ENCODE results near the gene RPL11. TPM values are rescaled to one million over a fixed set of nuclear protein-coding genes. Genes with fewer than 3 reads are reported as not detected.

Gene RPL11
- total RNA-seq, 1 donor from 2014 or later: 843 TPM

DNA sequence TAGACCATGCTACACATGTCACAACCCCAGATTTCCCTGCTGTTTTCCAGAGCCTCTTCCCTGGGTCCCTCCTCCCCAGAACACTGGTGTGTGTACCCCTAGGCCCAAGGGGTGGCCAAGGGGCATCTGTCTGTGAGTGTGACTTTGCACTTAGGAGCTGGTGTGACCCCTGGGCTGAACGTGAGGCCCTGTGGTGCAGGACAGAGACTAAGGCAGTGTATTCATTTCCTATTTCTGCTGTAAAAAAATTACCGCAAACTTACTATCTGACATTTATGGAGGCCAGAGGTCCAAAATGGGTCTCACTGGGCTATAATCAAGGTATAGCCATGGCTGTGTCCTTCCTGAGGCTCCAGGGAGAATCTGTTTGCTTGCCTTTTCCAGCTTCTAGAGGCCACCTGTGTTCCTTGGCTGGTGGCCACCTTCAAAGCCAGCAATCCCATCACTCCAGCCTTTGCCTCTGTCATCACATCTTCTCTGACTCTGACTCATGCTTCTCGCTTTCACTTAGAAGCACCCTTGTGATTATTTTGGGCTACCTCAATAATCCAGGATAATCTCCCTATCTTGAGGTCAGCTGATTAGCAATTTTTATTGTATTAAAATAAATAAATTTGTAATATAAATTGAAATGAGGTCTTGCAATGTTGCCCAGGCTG lies 27.7 kb downstream of the RPL11 start:
- DNase-seq (ENCODE audit: extremely low spot score, unreplicated experiment): no peak
- TF ChIP-seq, protein P1, sequence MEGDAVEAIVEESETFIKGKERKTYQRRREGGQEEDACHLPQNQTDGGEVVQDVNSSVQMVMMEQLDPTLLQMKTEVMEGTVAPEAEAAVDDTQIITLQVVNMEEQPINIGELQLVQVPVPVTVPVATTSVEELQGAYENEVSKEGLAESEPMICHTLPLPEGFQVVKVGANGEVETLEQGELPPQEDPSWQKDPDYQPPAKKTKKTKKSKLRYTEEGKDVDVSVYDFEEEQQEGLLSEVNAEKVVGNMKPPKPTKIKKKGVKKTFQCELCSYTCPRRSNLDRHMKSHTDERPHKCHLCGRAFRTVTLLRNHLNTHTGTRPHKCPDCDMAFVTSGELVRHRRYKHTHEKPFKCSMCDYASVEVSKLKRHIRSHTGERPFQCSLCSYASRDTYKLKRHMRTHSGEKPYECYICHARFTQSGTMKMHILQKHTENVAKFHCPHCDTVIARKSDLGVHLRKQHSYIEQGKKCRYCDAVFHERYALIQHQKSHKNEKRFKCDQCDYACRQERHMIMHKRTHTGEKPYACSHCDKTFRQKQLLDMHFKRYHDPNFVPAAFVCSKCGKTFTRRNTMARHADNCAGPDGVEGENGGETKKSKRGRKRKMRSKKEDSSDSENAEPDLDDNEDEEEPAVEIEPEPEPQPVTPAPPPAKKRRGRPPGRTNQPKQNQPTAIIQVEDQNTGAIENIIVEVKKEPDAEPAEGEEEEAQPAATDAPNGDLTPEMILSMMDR (IDR thresholded peaks at IDR 0.05): no peak

DNA sequence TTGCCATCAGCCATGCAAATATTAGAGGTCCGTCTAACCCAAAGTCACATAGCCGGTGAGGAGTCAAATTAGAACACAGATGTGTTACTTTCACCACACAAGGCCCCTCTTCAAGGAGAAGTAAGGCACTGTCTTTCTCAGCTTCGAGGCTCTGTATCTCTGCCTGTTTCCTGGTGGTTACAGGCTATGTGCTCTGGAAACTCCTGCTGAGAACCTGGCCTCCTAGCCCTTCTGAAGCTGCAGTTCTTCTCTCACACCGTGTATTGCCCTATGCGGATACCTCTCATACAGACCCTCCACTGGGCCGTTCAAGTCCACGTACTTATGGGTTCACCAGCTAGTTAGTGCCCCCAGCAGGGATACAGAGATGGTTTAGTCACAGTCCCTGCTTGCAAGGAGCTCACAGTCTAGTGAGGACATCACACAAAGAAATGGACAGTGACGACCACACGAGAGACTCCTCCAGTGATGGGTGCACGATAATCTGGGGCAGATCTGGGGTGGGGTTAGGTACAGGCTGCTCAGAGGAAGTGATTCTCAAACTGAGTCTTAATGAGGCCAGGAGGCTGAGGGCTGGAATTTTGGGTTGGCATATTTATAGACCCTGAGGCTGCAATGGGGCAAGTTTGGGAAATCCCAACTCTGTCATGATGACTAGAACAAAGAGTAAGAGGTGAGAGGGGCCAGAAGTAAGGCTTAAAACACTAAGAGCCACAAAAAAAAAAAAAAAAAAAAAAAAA lies 28.8 kb downstream of the RPL11 start:
- no peak for DNase-seq (ENCODE audit: extremely low spot score, unreplicated experiment)
- Mint-ChIP-seq H3K27ac (ENCODE audit: unreplicated experiment) (no peak overlapping the region), H3K4me1 (ENCODE audit: unreplicated experiment) (peaks cover 3% of the 10 kb centered on the region), H3K9me3 (ENCODE audit: unreplicated experiment) (no peaks in the 10 kb centered on the region), H3K27me3 (ENCODE audit: unreplicated experiment) (no peaks in the 10 kb centered on the region), H3K4me3 (ENCODE audit: unreplicated experiment) (no peak overlapping the region), H3K36me3 (ENCODE audit: unreplicated experiment) (peaks cover 3% of the 10 kb centered on the region)
- TF ChIP-seq, protein P1 (IDR thresholded peaks at IDR 0.05): no peak

More for the DNA sequence above, 27.7 kb downstream of the RPL11 start:
- no peaks in the 10 kb centered on the region for H3K27me3 Mint-ChIP-seq (ENCODE audit: unreplicated experiment)
- peaks cover 3% of the 10 kb centered on the region for H3K4me1 Mint-ChIP-seq (ENCODE audit: unreplicated experiment)
- H3K36me3 Mint-ChIP-seq (ENCODE audit: unreplicated experiment): peaks cover 3% of the 10 kb centered on the region
- H3K4me3 Mint-ChIP-seq (ENCODE audit: unreplicated experiment): no peak overlapping the region
- H3K27ac Mint-ChIP-seq (ENCODE audit: unreplicated experiment): no peak overlapping the region
- H3K9me3 Mint-ChIP-seq (ENCODE audit: unreplicated experiment): no peaks in the 10 kb centered on the region

DNA sequence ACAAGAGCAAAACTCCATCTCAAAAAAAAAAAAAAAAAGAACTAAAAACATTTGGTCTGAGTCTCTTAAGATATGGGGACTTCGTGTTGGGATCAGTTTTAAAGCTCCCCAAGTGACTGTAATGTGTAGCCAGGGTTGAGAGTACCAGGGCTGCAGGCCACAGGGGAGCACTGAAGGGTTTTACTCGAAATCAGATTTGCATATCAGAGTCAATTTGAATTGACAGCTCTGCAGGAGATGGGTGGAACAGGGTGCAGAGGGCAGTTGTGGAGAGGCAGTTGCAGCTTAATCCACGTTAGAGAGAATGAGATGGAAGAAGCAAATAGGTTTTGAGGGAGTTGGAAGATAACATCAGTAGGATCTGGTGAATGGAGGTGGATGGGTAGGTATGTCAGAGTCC lies 31.0 kb downstream of the RPL11 start:
- no peak for DNase-seq (ENCODE audit: extremely low spot score, unreplicated experiment)
- no peak overlapping the region for H3K27ac Mint-ChIP-seq (ENCODE audit: unreplicated experiment)
- peaks cover 3% of the 10 kb centered on the region for H3K36me3 Mint-ChIP-seq (ENCODE audit: unreplicated experiment)
- peaks cover 3% of the 10 kb centered on the region for H3K4me1 Mint-ChIP-seq (ENCODE audit: unreplicated experiment)
- no peak overlapping the region for H3K4me3 Mint-ChIP-seq (ENCODE audit: unreplicated experiment)
- no peaks in the 10 kb centered on the region for H3K27me3 Mint-ChIP-seq (ENCODE audit: unreplicated experiment)
- no peaks in the 10 kb centered on the region for H3K9me3 Mint-ChIP-seq (ENCODE audit: unreplicated experiment)
- TF ChIP-seq, protein P1 (IDR thresholded peaks at IDR 0.05): no peak

DNA sequence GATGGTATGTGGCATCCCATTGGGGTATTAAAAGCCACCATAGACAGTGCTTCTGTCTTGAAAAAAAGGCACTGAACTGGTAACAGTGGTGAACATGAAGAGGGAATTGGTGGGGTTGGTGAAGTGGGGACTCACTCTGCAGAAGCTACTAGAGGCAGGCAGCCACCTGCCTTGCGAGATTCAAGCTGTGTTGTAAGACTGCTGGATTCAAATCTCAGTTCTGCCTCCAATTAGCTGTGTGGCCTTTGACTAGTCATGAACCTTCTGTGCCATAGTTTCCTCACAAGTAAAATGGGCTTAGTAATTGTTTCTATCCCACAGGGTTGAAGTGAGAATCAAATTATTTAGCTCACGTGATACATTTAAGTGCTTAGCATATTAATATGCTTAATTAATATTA lies 35.1 kb downstream of the RPL11 start:
- TF ChIP-seq, protein P1 (IDR thresholded peaks at IDR 0.05): no peak

DNA sequence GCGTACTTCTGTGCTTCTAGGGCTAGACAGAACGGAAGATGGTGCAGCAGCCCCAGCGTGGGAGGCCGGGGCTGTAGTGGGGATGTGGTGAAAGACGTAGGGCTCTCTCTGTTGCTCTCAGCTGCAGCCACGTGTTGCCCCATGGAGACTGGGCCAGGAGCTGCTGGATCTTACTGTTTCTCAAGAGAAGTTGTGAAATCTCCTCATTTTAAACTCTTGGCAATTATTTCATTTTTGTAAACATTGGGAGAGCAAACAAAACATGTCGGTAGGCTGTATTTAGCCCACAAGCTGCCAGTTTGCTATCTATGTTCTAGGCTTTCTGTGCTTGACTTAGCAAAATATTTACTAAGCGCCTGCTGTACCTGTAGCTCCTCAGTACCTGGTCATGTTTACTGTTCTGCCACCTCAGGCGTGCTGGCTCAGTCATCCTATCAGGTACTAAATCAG lies 35.8 kb downstream of the RPL11 start:
- Mint-ChIP-seq H3K27ac (ENCODE audit: unreplicated experiment) (no peak overlapping the region), H3K4me1 (ENCODE audit: unreplicated experiment) (peaks cover 5% of the 10 kb centered on the region), H3K9me3 (ENCODE audit: unreplicated experiment) (no peaks in the 10 kb centered on the region), H3K27me3 (ENCODE audit: unreplicated experiment) (no peaks in the 10 kb centered on the region), H3K4me3 (ENCODE audit: unreplicated experiment) (no peak overlapping the region), H3K36me3 (ENCODE audit: unreplicated experiment) (no peaks in the 10 kb centered on the region)
- TF ChIP-seq, protein P1 (IDR thresholded peaks at IDR 0.05): no peak
- no peak for DNase-seq (ENCODE audit: extremely low spot score, unreplicated experiment)

More for the DNA sequence above, 35.1 kb downstream of the RPL11 start:
- no peak for DNase-seq (ENCODE audit: extremely low spot score, unreplicated experiment)
- H3K4me3 Mint-ChIP-seq (ENCODE audit: unreplicated experiment): no peak overlapping the region
- no peaks in the 10 kb centered on the region for H3K9me3 Mint-ChIP-seq (ENCODE audit: unreplicated experiment)
- no peaks in the 10 kb centered on the region for H3K36me3 Mint-ChIP-seq (ENCODE audit: unreplicated experiment)
- H3K27me3 Mint-ChIP-seq (ENCODE audit: unreplicated experiment): no peaks in the 10 kb centered on the region
- peaks cover 5% of the 10 kb centered on the region for H3K4me1 Mint-ChIP-seq (ENCODE audit: unreplicated experiment)
- no peak overlapping the region for H3K27ac Mint-ChIP-seq (ENCODE audit: unreplicated experiment)

All from osteocyte (in vitro differentiated cells).